COLO829 (cell line): Measurements from ENCODE around the gene DUSP3.
A peak's percentile ranks its signal among the peaks of the same experiment; 100 is the strongest.

Source experiments
- DNase-seq: peaks from one replicate; pipeline ENCODE4 v3.0.0; 2012; ENCODE audit warnings: low spot score

Gene DUSP3

GRCh38 chr17:43778337-43779144 is at the start of gene DUSP3:
Gene DUSP3 (minus strand): TSS chr17:43778977. CDS start chr17:43778924, 53 bp downstream.
- DNase-seq = peak; percentile 92

DNA sequence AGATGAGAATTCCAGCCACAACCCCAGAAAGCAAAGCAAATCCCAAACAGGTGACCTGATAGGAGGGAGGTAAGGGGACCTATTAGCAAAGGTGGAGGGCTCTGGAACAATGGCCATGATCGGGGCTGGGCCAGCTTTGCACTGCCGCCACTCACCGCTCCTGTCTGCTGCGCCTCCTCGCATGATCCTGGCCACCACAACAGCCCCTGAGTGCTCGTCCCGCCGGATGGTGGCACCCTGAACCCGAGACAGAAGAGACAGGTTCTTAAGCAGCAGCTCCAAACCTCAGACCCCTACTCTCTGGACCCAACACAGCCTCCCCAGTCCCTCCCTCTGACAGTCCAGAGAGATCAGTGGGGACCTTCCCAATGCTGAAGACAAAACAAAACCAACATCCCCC is 48.8 kb upstream of the DUSP3 start:
- no peak for DNase-seq

- no peak for DNase-seq
These were observed 47.4 kb upstream of the DUSP3 start for GRCh38 chr17:43826206-43826605.

DNA sequence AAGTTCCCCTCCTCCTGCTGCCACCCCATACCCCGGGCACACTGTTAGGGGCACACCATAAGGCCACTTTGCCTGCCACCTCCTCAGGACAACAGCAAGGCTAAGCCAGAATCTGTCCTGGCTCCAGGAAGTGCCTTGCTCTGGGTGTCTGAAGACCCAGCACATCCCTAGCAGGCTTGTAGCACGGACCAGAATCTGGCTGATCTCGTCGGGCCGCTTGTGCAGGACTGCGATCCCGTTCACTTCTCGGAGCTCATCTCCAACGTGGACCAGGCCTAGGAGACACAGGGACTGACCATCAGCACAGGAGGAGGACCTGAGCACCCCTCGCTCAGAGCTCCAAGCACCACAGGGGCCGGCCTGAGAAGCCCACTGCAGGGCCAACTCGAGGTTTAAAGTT is 46.8 kb upstream of the DUSP3 start:
- no peak for DNase-seq

DNA sequence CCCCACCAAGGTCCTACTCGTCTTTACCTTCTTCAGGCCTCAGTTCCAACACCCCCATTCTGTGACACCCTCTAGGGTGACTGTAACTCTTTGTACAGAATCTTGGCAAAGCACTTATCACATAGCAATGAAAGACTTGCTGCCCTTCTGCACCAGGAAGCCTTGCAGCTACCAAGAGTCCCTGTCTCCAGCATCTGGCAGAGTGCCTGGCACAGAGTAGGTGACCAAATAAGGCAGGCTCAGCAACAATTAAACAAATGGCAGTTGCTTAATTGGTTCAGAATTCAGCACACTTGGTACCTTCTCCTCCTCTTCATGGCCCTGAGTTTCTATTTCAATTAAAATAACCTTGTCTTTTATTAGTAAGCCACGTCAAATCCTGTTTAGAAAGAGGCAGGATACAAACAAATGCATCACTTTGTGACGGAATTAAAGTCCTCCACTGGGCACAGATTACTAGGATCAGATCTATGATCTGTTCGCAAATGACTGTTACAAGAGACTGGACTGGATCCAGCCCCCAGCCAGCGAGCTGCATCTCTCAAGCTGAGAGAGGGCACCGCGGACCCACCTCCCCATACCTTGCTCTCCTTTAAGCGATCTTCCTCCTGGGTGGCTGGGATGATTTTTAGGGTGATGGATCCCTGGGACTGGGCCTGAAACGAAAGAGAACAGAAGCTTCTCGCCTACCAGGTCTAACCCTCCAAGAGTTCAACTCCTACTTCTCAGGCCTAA is 44.7 kb upstream of the DUSP3 start:
- no peak for DNase-seq

- DNase-seq = no peak
These were observed 43.9 kb upstream of the DUSP3 start for GRCh38 chr17:43822570-43823190.

GRCh38 chr17:43820759-43821158 is 42.0 kb upstream of the DUSP3 start:
- DNase-seq = no peak

GRCh38 chr17:43818966-43819365 is 40.2 kb upstream of the DUSP3 start:
- DNase-seq = no peak

- DNase-seq = no peak
These were observed 39.0 kb upstream of the DUSP3 start for GRCh38 chr17:43817826-43818225.

DNA sequence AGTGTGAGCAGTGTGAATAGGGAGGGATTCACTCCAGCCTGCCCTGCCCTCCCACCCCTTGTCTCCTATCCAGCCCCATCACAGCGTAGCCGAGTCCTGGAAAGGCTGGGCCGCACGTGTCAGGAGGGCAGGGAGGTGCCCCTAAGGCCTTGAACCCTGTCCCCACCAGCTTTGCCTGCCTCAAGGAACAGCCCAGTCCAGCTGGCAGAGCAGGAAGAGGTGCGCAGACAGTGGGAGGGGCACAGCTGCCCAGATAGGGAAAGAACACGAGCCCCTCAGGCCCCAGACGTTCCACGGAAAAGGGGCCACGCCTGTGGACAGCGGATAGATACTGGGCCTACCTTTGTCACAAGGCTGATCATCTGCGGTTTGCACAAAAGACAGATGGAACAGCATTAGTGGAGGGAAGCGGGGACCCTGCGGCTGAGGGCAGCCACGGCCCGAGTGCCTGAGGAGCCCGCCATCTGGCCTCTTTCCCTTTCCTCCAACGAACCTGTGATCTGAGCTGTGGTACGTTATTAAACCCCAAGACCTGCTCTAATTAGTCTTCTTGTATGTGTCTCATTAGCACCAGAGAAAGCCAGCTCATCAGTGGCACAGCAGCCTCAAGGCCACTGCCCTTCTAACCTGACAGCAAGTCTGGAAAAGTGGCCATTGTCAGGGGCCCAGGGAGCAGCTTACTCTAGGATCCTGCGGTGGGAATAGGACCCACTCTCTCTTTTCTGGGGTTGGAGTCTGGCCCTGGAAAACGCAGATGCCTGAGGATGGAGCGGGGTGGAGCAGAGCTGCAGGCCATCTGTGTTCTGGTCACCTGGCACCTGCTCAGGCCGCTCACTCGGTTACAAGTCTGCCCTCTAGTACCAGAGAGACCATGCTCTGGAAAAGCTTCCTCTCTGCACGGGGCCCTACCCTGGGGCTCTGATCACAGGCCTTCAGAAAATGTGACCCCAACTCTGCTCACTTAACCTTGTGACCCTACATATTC is 37.9 kb upstream of the DUSP3 start:
- DNase-seq = no peak

- DNase-seq = no peak
These were observed 35.9 kb upstream of the DUSP3 start for GRCh38 chr17:43814714-43815113.

- no peak for DNase-seq
These were observed 35.2 kb upstream of the DUSP3 start for GRCh38 chr17:43814026-43814425.

DNA sequence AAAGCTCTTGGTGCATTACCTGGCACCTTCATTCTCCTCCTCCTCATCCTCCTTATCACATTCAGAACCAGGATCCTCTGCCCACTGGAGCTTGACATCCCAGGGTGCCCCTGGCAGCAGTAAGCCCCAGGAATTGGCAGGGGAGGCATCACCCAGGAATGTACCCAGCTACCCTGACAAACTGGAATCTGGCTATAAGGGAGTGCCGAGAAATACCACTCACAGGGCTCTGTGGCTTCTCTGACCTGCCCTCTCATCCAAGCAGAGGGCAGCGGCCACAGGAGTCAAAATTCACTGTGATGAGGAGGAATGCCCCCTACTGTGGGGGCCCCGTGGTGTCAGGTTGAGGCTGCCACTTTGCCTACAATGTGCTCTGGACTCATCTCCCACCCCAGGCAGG is 34.6 kb upstream of the DUSP3 start:
- DNase-seq = no peak

- DNase-seq = no peak
These were observed 33.9 kb upstream of the DUSP3 start for GRCh38 chr17:43812396-43813265.

DNA sequence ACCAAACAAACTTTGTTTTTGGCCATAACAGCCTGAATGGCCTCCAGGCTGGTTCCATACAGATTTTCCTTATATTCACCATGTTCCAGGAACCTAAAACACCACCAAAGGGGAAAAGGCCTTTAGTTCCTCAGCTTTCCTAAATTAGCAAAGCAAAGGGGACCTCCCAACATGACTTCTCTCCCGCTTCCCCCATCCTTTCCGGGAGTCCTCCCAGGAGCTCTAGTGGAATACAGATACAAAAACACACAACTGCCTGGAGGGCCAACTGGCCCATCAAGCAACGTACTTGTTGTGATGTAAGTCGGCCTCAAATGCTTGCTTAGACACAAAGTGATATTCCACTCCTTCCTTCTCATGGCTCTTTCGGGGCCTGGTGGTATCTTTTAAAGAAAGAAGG is 32.0 kb upstream of the DUSP3 start:
- DNase-seq = no peak

- DNase-seq = no peak
These were observed 31.5 kb upstream of the DUSP3 start for GRCh38 chr17:43810226-43810715.

DNA sequence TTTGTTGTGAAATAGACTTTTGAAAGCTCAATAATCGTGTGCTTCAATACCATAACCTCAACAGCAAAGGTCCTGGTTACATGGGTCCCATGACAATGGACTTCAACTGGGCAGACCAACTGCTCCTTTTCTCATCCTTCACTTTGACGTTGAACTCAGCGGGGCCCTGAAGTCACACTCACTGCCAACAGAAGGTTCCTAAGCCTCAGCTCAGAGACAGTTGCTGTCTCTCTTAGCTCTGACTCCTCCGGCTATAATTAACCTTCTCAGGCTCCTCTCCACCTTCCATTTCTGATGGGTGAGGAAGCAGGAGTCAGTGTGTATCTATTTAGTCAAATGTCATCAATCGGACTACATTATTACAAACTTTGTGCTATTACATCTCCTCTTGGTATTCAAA is 30.3 kb upstream of the DUSP3 start:
- DNase-seq = no peak

- no peak for DNase-seq
These were observed 29.3 kb upstream of the DUSP3 start for GRCh38 chr17:43808076-43808475.

DNA sequence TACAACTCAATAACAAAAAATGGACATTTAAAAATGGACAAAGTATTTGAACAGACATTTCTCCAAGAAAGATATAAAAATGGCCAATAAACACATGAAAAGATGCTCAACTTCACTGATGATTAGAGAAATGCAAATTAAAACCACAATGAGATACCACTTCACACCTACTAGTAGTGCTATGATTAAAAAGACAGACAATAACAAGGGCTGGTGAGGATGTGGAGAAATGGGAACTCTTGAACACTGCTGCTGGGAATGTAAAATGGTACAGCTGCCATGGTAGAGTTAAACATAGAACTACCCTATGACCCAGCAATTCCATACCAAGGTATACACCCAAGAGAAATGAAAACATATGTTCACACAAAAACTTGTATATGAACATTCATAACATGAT is 26.3 kb upstream of the DUSP3 start:
- no peak for DNase-seq

DNA sequence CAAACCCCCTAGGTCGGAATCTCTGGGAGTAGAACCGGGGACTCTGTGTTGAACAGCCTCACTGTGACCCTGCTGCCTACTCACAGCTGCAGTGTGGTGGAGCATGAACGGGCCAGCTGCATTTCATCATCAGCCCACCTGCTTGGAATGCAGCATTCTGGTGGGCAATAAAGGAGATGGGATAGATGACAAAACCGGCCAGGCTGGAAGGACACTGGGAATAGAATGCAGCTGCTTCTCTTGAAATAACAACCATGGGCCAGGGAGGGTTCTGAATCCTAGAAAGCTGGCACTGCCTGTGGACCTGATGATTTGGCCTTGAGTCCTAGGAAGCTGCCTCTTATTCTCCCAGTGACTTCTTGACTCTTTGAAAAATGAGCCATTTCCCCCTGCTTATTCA is 25.0 kb upstream of the DUSP3 start:
- DNase-seq = no peak

DNA sequence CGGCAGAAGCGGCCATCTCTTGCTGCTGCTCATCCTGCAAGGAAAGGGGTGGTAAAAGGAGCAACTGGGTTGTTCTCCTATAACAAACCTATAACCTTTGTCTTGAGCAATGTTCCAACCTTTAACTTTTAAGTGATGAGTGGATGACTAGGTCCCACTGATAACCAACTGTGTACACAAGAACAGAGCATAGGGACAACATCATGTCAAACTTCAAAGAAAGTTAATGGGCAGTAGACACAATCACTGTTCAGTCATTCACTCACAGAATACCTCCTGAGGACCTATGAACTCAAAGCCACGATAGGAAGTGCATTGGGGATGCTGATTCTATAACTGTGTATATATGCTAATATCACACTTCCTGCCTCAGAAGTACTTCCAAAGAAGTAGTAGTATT is 23.1 kb upstream of the DUSP3 start:
- no peak for DNase-seq
